ENCODE measurements around the gene ST8SIA3.

Gene ST8SIA3

GRCh38 chr18:57416542-57416941, 64.2 kb downstream of the ST8SIA3 start:
- DNase-seq (ENCODE audit: low read depth): no peak
- TF ChIP-seq CTCF (IDR thresholded peaks at IDR 0.05; ENCODE audit: insufficient read depth, low read depth, low read length, missing control alignments): no peak
- no peak overlapping the region for H3K4me3 ChIP-seq (ENCODE audit: low read depth, low read length)
